HepG2 (cell line): ENCODE data around the gene GRAP. TPM values are rescaled to one million over a fixed set of nuclear protein-coding genes. Genes with fewer than 3 reads are reported as not detected.
A peak's percentile ranks its signal among the peaks of the same experiment; 100 is the strongest.

Source experiments
- ATF7 ChIP-seq, 2 experiments: fragments of 450-650 bp in 1 of 2; sonication (generic) in 1 of 2; formaldehyde crosslinking in 1 of 2; IDR thresholded peaks; 2 replicates each; pipeline versions ENCODE4 v1.4.0 to v1.6.1; 2016 to 2020; ENCODE audit warnings: antibody characterized with exemption in 1 of 2, mild to moderate bottlenecking in 1 of 2, missing genetic modification reagents in 1 of 2
- CREB3 ChIP-seq: sonication (generic); formaldehyde crosslinking; IDR thresholded peaks from 2 replicates; pipeline ENCODE4 v1.5.0; 2020; ENCODE audit warnings: missing genetic modification reagents
- EP300 ChIP-seq, 3 experiments: sonication (generic) in 1 of 3; formaldehyde crosslinking in 1 of 3; IDR thresholded peaks; 2 replicates each; pipeline versions ENCODE4 v1.5.1 to v1.6.1; 2011 to 2020; ENCODE audit warnings: low read depth in 2 of 3, low read length in 2 of 3, borderline replicate concordance in 1 of 3, improper control_type of control experiment in 1 of 3, mild to moderate bottlenecking in 1 of 3, missing genetic modification reagents in 1 of 3, moderate library complexity in 1 of 3
- FOXM1 ChIP-seq: sonication (generic); formaldehyde crosslinking; IDR thresholded peaks from 2 replicates; pipeline ENCODE4 v1.5.0; 2020; ENCODE audit warnings: missing genetic modification reagents
- HNRNPLL ChIP-seq: fragments of 200-400 bp; formaldehyde crosslinking; IDR thresholded peaks from 2 replicates; pipeline ENCODE4 v1.6.1; 2017; ENCODE audit warnings: mild to moderate bottlenecking, low read depth, low read length; ENCODE audit not compliant: poor library complexity, severe bottlenecking
- HOXA5 ChIP-seq: sonication (generic); formaldehyde crosslinking; IDR thresholded peaks from 2 replicates; pipeline ENCODE4 v1.4.0; 2020; ENCODE audit warnings: missing genetic modification reagents
- IRF2 ChIP-seq: IDR thresholded peaks from 2 replicates; pipeline ENCODE4 v1.6.1; 2018; ENCODE audit warnings: missing genetic modification reagents, missing compliant biosample characterization
- IRF9 ChIP-seq: sonication (generic); formaldehyde crosslinking; IDR thresholded peaks from 2 replicates; pipeline ENCODE4 v1.8.0; 2022; ENCODE audit warnings: missing genetic modification reagents, mild to moderate bottlenecking, borderline replicate concordance
- MIER2 ChIP-seq: IDR thresholded peaks from 2 replicates; pipeline ENCODE4 v1.6.1; 2016; ENCODE audit warnings: missing biosample characterization, missing genetic modification reagents
- NFIC ChIP-seq: IDR thresholded peaks from 2 replicates; pipeline ENCODE4 v1.6.1; 2012; ENCODE audit warnings: mild to moderate bottlenecking, low read length, inconsistent platforms
- RFX5 ChIP-seq: IDR thresholded peaks from 2 replicates; pipeline ENCODE4 v1.6.1; 2011; ENCODE audit warnings: low read depth, low read length, improper control_type of control experiment
- SALL1 ChIP-seq: sonication (generic); formaldehyde crosslinking; IDR thresholded peaks from 2 replicates; pipeline ENCODE4 v1.8.0; 2022; ENCODE audit warnings: mild to moderate bottlenecking, missing genetic modification reagents
- TGIF2 ChIP-seq: IDR thresholded peaks from 2 replicates; pipeline ENCODE4 v1.6.1; 2016; ENCODE audit warnings: control low read depth, missing compliant biosample characterization
- ZBED4 ChIP-seq: sonication (generic); formaldehyde crosslinking; IDR thresholded peaks from 2 replicates; pipeline ENCODE4 v1.4.0; 2020; ENCODE audit warnings: missing genetic modification reagents, borderline replicate concordance
- ZBTB1 ChIP-seq: sonication (generic); formaldehyde crosslinking; IDR thresholded peaks from 2 replicates; pipeline ENCODE4 v1.4.0; 2020; ENCODE audit warnings: missing genetic modification reagents, borderline replicate concordance
- ZFX ChIP-seq: sonication (generic); formaldehyde crosslinking; IDR thresholded peaks from 2 replicates; pipeline ENCODE4 v1.4.0; 2020; ENCODE audit warnings: mild to moderate bottlenecking, low read depth, missing genetic modification reagents, moderate library complexity
- ZFY ChIP-seq: sonication (generic); formaldehyde crosslinking; IDR thresholded peaks from 2 replicates; pipeline ENCODE4 v1.4.0; 2020; ENCODE audit warnings: missing genetic modification reagents
- ZNF138 ChIP-seq: sonication (generic); formaldehyde crosslinking; IDR thresholded peaks from 2 replicates; pipeline ENCODE4 v1.5.0; 2020; ENCODE audit warnings: mild to moderate bottlenecking, low read depth, missing genetic modification reagents
- ZNF17 ChIP-seq: sonication (generic); formaldehyde crosslinking; IDR thresholded peaks from 2 replicates; pipeline ENCODE4 v1.5.0; 2020; ENCODE audit warnings: mild to moderate bottlenecking, missing genetic modification reagents
- ZNF260 ChIP-seq: sonication (generic); formaldehyde crosslinking; IDR thresholded peaks from 2 replicates; pipeline ENCODE4 v1.4.0; 2020; ENCODE audit warnings: missing genetic modification reagents, low read depth, mild to moderate bottlenecking, borderline replicate concordance
- ZNF619 ChIP-seq: sonication (generic); formaldehyde crosslinking; IDR thresholded peaks from 2 replicates; pipeline ENCODE4 v1.4.0; 2020; ENCODE audit warnings: mild to moderate bottlenecking, missing genetic modification reagents
- ZNF704 ChIP-seq: sonication (generic); formaldehyde crosslinking; IDR thresholded peaks from 2 replicates; pipeline ENCODE4 v1.8.1; 2023; ENCODE audit warnings: mild to moderate bottlenecking, inconsistent platforms, moderate library complexity, missing genetic modification reagents, borderline replicate concordance
- polyA plus RNA-seq, 8 experiments: library from polyadenylated mRNA; depleted of rRNA in 3 of 8; stranded (reverse) in 7 of 8; unstranded in 1 of 8; fragments of >200 nt; fragmentation: Illumina TruSeq in 4 of 8; extraction: Trizol in 4 of 8; gene quantifications; 2 replicates each; pipeline versions ENCODE4 v1.2.1 to v1.2.3, GENCODE V29; 2011 to 2016; ENCODE audit warnings: low read depth in 4 of 8, missing spikeins in 1 of 8, mixed read lengths in 1 of 8; ENCODE audit not compliant: insufficient read depth in 1 of 8
- total RNA-seq, 5 experiments: library from RNA; depleted of rRNA; stranded (reverse); fragments of >200 nt; fragmentation: Illumina TruSeq; extraction: Trizol; gene quantifications; 2 replicates each; pipeline ENCODE4 v1.2.3, GENCODE V29; 2016; ENCODE audit warnings: low read depth in 1 of 5

The GRAP gene
- total and polyA plus RNA-seq, 2 of the 13 experiments (the other 11 are each of a cell fraction or from before 2014, with no cell fraction given), result 0.77 to 1.7 TPM

GRCh38 chr17:19003543-19004420, 43.0 kb downstream of the GRAP start (continued):
- TF ChIP-seq HOXA5 (CRISPR knock-in tag) (0 out of 2 replicates have a peak, but pooled peaks have one; percentile 44), EP300 (IDR thresholded peaks at IDR 0.05; ENCODE audit: low read depth in 2 of 2, low read length in 2 of 2) (no peak), EP300 (CRISPR knock-in tag; IDR thresholded peaks at IDR 0.05; ENCODE audit: borderline replicate concordance) (no peak), CREB3 (CRISPR knock-in tag) (no peak), SALL1 (peak; percentile 37; the same call in 1 of the 2 replicates), ZNF260 (CRISPR knock-in tag) (no peak), ZBTB1 (CRISPR knock-in tag) (no peak), MIER2 (CRISPR knock-in tag) (no peak), RFX5 (no peak), ZNF704 (CRISPR knock-in tag) (no peak), ZNF138 (peak; percentile 63; the same call in 1 of the 2 replicates), ATF7 (IDR thresholded peaks at IDR 0.05) (no peak), ATF7 (CRISPR knock-in tag; IDR thresholded peaks at IDR 0.05) (no peak), ZNF619 (CRISPR knock-in tag) (0 out of 2 replicates have a peak, but pooled peaks have one; percentile 20), ZFY (CRISPR knock-in tag) (peak; percentile 84), HNRNPLL (no peak), ZFX (CRISPR knock-in tag) (peak; percentile 81), IRF2 (no peak), IRF9 (no peak), ZNF17 (CRISPR knock-in tag) (no peak), TGIF2 (no peak; the same call in 1 of the 2 replicates), NFIC (no peak), FOXM1 (no peak), ZBED4 (CRISPR knock-in tag) (peak; percentile 62; the same call in 1 of the 2 replicates)
